Astrocyte of the hippocampus (primary cell): ENCODE data around the gene TEX261.
"Not testable (repeated sequence)": the region's sequence is repeated elsewhere in the genome, so short reads cannot be mapped to it uniquely, and the experiment has no call there.

Experiments used
- DNase-seq: peaks from one replicate; pipeline ENCODE4 v3.0.0; 2011; ENCODE audit warnings: low read depth, low spot score

The TEX261 gene

GRCh38 chr2:71000780-71001591 is 6.3 kb upstream of the TEX261 start:
- peak; percentile 74 for DNase-seq

- DNase-seq: not testable (repeated sequence)
Measured at GRCh38 chr2:70999931-71000330, 5.3 kb upstream of the TEX261 start.

GRCh38 chr2:70999362-70999761 is 4.7 kb upstream of the TEX261 start:
- no peak for DNase-seq

GRCh38 chr2:70998885-70999284 is 4.2 kb upstream of the TEX261 start:
- not testable (repeated sequence) for DNase-seq

- peak; percentile 49 for DNase-seq
Measured at GRCh38 chr2:70995426-70995729, 705 bp upstream of the TEX261 start.

- peak; percentile 43 for DNase-seq
Measured at GRCh38 chr2:70994009-70994698, 519 bp downstream of the TEX261 start.

- no peak for DNase-seq
Measured at GRCh38 chr2:70992945-70993853, 1.5 kb downstream of the TEX261 start.

GRCh38 chr2:70991742-70992141 is 2.9 kb downstream of the TEX261 start:
- DNase-seq: no peak

GRCh38 chr2:70991142-70991541 is 3.5 kb downstream of the TEX261 start:
- DNase-seq: no peak

- no peak for DNase-seq
Measured at GRCh38 chr2:70990216-70990615, 4.5 kb downstream of the TEX261 start.

GRCh38 chr2:70988726-70989648 is 5.7 kb downstream of the TEX261 start:
- DNase-seq: peak; percentile 0

- DNase-seq: peak; percentile 22
Measured at GRCh38 chr2:70988151-70988550, 6.5 kb downstream of the TEX261 start.

GRCh38 chr2:70987386-70987785 is 7.3 kb downstream of the TEX261 start:
- no peak for DNase-seq

- DNase-seq: no peak
Measured at GRCh38 chr2:70986499-70987189, 8.0 kb downstream of the TEX261 start.

GRCh38 chr2:70985956-70986355 is 8.7 kb downstream of the TEX261 start:
- no peak for DNase-seq

- DNase-seq: no peak
Measured at GRCh38 chr2:70985283-70985688, 9.4 kb downstream of the TEX261 start.

- peak; percentile 75 for DNase-seq
Measured at GRCh38 chr2:70984576-70985282, 9.9 kb downstream of the TEX261 start.

GRCh38 chr2:70984228-70984575 is 10.5 kb downstream of the TEX261 start:
- no peak for DNase-seq

- no peak for DNase-seq
Measured at GRCh38 chr2:70983506-70984227, 11.0 kb downstream of the TEX261 start.
